Heart right ventricle (tissue), 16 donors: ENCODE results near the gene GPR42. TPM values are rescaled to one million over a fixed set of nuclear protein-coding genes. Genes with fewer than 3 reads are reported as not detected.

ENCODE experiments used
- ATAC-seq, 8 donors: fragments of 200-7000 bp; cut with Tn5 transposase; one replicate each; pipeline ENCODE4 v1.9.1; 2020; ENCODE audit warnings: mild to moderate bottlenecking in 8 of 8, moderate library complexity in 8 of 8, moderate number of reproducible peaks in 1 of 8
- DNase-seq, 2 donors: peaks; one replicate each; pipeline ENCODE4 v3.0.0-alpha.2; 2020
- H3K27ac ChIP-seq, 10 donors: fragments of 200-600 bp; sonication (generic) in 2 of 10; one replicate each; pipeline versions ENCODE4 v1.5.0 to v1.8.0; 2020 to 2022; ENCODE audit warnings: mild to moderate bottlenecking in 3 of 10
- H3K27me3 ChIP-seq, 7 donors: fragments of 200-600 bp; one replicate each; pipeline ENCODE4 v1.8.0; 2021 to 2022; ENCODE audit warnings: mild to moderate bottlenecking in 2 of 7
- H3K36me3 ChIP-seq, 9 donors: fragments of 200-600 bp; sonication (generic) in 1 of 9; one replicate each; pipeline versions ENCODE4 v1.5.0 to v1.8.0; 2020 to 2022; ENCODE audit warnings: mild to moderate bottlenecking in 2 of 9
- H3K4me1 ChIP-seq, 9 donors: fragments of 200-600 bp; sonication (generic) in 1 of 9; one replicate each; pipeline versions ENCODE4 v1.5.0 to v1.8.0; 2020 to 2022; ENCODE audit warnings: mild to moderate bottlenecking in 4 of 9
- H3K4me3 ChIP-seq, 10 donors: fragments of 200-600 bp; sonication (generic) in 2 of 10; one replicate each; pipeline versions ENCODE4 v1.5.0 to v1.8.0; 2020 to 2022; ENCODE audit warnings: mild to moderate bottlenecking in 7 of 10, moderate library complexity in 2 of 10
- H3K9me3 ChIP-seq, 11 donors: fragments of 200-600 bp in 10 of 11; sonication (generic) in 2 of 11; one replicate each; pipeline versions ENCODE4 v1.5.0 to v1.8.0; 2013 to 2022; ENCODE audit warnings: mild to moderate bottlenecking in 2 of 11, control low read depth in 1 of 11, moderate library complexity in 1 of 11
- WGBS, 2 donors: extraction: QIAGEN DNeasy Blood & Tissue Kit; methylation state at CpG; one replicate each; pipeline ENCODE4 v1.1.7; 2013; ENCODE audit warnings: inconsistent platforms in 1 of 2; 5-methylcytosine and 5-hydroxymethylcytosine counted together
- intact Hi-C, 10 donors: fragments of 100-400 bp; cut with DNase I; formaldehyde crosslinking; loops; one replicate each; pipeline versions ENCODE4 v1.11.1 to v1.14.2; 2022
- polyA plus RNA-seq, 2 donors: library from polyadenylated mRNA; stranded (reverse); fragments of 200-250 nt; gene quantifications; one replicate each; pipeline ENCODE4 v1.2.3, GENCODE V29; 2013
- total RNA-seq, 10 donors: library from RNA; stranded (reverse); fragmentation: NEBNext Ultra II Directional in 3 of 10; extraction: Animal tissue kit (Norgen Biotek cat#: 25700) in 3 of 10; gene quantifications; one replicate each; pipeline versions ENCODE4 v1.2.1 to v1.2.4, GENCODE V29; 2021 to 2023
- TF ChIP-seq, protein P1 (sequence below), 9 donors: fragments of 200-600 bp; sonication (generic) in 2 of 9; IDR thresholded peaks; one replicate each; pipeline versions ENCODE4 v1.5.0 to v1.8.0; 2021 to 2022; ENCODE audit warnings: antibody characterized with exemption in 9 of 9, mild to moderate bottlenecking in 5 of 9, moderate library complexity in 1 of 9
- donor health status: Arrhythmogenic right ventricular cardiomyopathy.
- donor health status: ischemic (EF 13 %, LVEDD 7.1; RV severe dilation, severe dysfunction).
- donor health status: healthy with polysubstance abuse.
- donor health status: DM: no; HTN: yes; CAD: no.
- donor health status: DM: no; HTN: no; CAD: no.
- donor health status: ischemic (EF 25% LVEDD 6.9; RV normal size, moderate dysfunction).
- donor health status: ischemic (EF 25% LVEDD 5.7; RV mildly dilated, moderate dysfunction).
- donor health status: healthy.
- donor health status: DM: yes; HTN: yes; CAD: no.
- donor health status: Ischemic cardiomyopathy.
- donor health status: ischemic (EF 35%, LVEDD 5.7; RV mildly dilated, moderate dysfunction).
- donor health status: nonischemic (EF 11% LVEDD 7.7; RV severe dilation, severe dysfunction).
- donor health status: DM: yes; HTN: yes; CAD: no.
- donor health status: PGD.
- donor health status: ischemic (EF 29% LVEDD 5.4; RV normal size, mild dysfunction).
- donor health status: nonischemic (EF 23%, LVEDD 6.1; RV moderate dilation, normal function).

The GPR42 gene
- total and polyA plus RNA-seq, 12 donors, result not detected

GRCh38 chr19:35363711-35364425 is 7.0 kb upstream of the GPR42 start:
- TF ChIP-seq, protein P1, sequence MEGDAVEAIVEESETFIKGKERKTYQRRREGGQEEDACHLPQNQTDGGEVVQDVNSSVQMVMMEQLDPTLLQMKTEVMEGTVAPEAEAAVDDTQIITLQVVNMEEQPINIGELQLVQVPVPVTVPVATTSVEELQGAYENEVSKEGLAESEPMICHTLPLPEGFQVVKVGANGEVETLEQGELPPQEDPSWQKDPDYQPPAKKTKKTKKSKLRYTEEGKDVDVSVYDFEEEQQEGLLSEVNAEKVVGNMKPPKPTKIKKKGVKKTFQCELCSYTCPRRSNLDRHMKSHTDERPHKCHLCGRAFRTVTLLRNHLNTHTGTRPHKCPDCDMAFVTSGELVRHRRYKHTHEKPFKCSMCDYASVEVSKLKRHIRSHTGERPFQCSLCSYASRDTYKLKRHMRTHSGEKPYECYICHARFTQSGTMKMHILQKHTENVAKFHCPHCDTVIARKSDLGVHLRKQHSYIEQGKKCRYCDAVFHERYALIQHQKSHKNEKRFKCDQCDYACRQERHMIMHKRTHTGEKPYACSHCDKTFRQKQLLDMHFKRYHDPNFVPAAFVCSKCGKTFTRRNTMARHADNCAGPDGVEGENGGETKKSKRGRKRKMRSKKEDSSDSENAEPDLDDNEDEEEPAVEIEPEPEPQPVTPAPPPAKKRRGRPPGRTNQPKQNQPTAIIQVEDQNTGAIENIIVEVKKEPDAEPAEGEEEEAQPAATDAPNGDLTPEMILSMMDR (IDR thresholded peaks at IDR 0.05), result no peak
- DNase-seq (no peak), ATAC-seq (no peak)
- Histone ChIP-seq H3K9me3 (peaks cover 0 to 1% (median 0%) of the 10 kb centered on the region in 11 donors), H3K4me1 (no peaks in the 10 kb centered on the region), H3K27me3 (peaks cover 0 to 22% (median 0%) of the 10 kb centered on the region in 7 donors), H3K27ac (no peak overlapping the region), H3K4me3 (no peak overlapping the region), H3K36me3 (no peaks in the 10 kb centered on the region)
- intact Hi-C loops, result no loop called here
- 87 to 89% methylated on average over 19 of the region's 19 CpGs for WGBS, 2 donors

GRCh38 chr19:35365303-35365702 is 5.6 kb upstream of the GPR42 start:
- Histone ChIP-seq H3K27me3 (peaks cover 0 to 23% (median 0%) of the 10 kb centered on the region in 7 donors), H3K4me3 (no peak overlapping the region), H3K27ac (no peak overlapping the region), H3K9me3 (peaks cover 0 to 13% (median 0%) of the 10 kb centered on the region in 11 donors), H3K36me3 (no peaks in the 10 kb centered on the region), H3K4me1 (no peaks in the 10 kb centered on the region)
- intact Hi-C loops, result no loop called here
- 95% methylated on average over 4 of the region's 4 CpGs for WGBS, 2 donors
- no peak for DNase-seq
- TF ChIP-seq, protein P1 (IDR thresholded peaks at IDR 0.05), result no peak
- no peak for ATAC-seq

DNA sequence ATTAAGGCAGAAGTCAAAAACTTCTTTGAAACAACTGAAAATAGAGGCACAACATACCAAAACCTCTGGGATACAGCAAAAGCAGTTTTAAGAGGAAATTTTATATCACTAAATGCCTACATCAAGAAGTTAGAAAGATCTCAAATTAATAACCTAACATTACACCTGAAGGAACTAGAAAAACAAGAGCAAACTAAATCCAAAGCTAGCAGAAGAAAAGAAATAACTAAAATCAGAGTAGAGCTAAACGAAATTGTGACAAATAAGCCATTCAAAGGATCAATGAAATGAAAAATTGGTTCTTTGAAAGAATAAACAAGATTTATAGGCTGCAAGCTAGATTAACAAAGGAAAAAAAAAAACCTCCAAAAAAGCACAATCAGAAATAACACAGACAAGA is 2.5 kb upstream of the GPR42 start:
- peaks cover 0 to 19% (median 0%) of the 10 kb centered on the region in 7 donors for H3K27me3 ChIP-seq
- WGBS, 2 donors, result 77 to 79% methylated on average over 1 of the region's 1 CpG
- H3K36me3 ChIP-seq, result no peaks in the 10 kb centered on the region
- intact Hi-C loops, result no loop called here
- TF ChIP-seq, protein P1 (IDR thresholded peaks at IDR 0.05), result no peak
- peaks cover 0 to 13% (median 0%) of the 10 kb centered on the region in 11 donors for H3K9me3 ChIP-seq
- H3K4me3 ChIP-seq, result no peak overlapping the region
- no peak overlapping the region for H3K27ac ChIP-seq
- DNase-seq (no peak), ATAC-seq (no peak)
- no peaks in the 10 kb centered on the region for H3K4me1 ChIP-seq

GRCh38 chr19:35369522-35369921 is 1.3 kb upstream of the GPR42 start:
- no peak overlapping the region for H3K27ac ChIP-seq
- H3K4me1 ChIP-seq, result no peaks in the 10 kb centered on the region
- H3K4me3 ChIP-seq, result no peak overlapping the region
- no peaks in the 10 kb centered on the region for H3K36me3 ChIP-seq
- DNase-seq (no peak), ATAC-seq (no peak)
- intact Hi-C loops, result no loop called here
- H3K9me3 ChIP-seq, result peaks cover 0 to 13% (median 0%) of the 10 kb centered on the region in 11 donors
- H3K27me3 ChIP-seq, result peaks cover 0 to 19% (median 0%) of the 10 kb centered on the region in 7 donors
- TF ChIP-seq, protein P1 (IDR thresholded peaks at IDR 0.05), result no peak
